H54 (cell line): ENCODE results near the gene FAM3B.

Experiments
- DNase-seq: peaks from one replicate; pipeline ENCODE4 v3.0.0; 2011; ENCODE audit warnings: low spot score, mixed read lengths; ENCODE audit not compliant: insufficient read length
- FAIRE-seq: peaks from 3 replicates; lab custom pipeline; 2011; peaks lifted over from hg19 to GRCh38; lab: Jason Lieb, UNC
- POLR2A ChIP-seq: IDR thresholded peaks from 2 replicates; pipeline ENCODE4 v1.6.1; 2011; ENCODE audit warnings: low read depth, mild to moderate bottlenecking, low read length

Gene FAM3B

GRCh38 chr21:41316200-41317062 is at the start of gene FAM3B:
Gene FAM3B, plus strand, starts transcription at chr21:41316801. Its CDS starts 79 bp downstream, at chr21:41316880.
- TF ChIP-seq POLR2A: no peak
- DNase-seq (no peak), FAIRE-seq (no peak)

DNA sequence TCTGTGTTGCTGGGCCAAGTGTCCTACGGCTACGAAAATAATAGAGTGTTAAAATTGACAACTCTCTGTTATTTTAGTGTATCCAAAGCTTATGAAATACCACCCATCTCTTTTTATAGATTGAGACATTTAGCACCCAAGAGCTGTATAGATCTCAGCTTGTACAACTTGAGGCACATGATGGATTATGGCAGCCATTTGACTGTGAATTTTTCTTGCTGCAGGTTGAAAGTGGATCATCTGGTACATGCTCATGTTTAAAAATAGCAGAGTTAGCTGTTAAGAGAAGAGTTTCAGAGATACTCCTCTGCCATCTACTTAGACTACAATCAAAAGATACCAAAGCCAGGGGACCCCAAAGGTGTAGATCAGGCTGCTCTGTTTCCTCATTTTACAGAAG is 49.3 kb upstream of the FAM3B start:
- TF ChIP-seq POLR2A: no peak
- DNase-seq: no peak
- no peak for FAIRE-seq

- DNase-seq (no peak), FAIRE-seq (no peak)
- TF ChIP-seq POLR2A: no peak
These were observed 47.1 kb upstream of the FAM3B start for GRCh38 chr21:41269535-41269934.

- FAIRE-seq (no peak), DNase-seq (no peak)
- TF ChIP-seq POLR2A: no peak
These were observed 39.4 kb upstream of the FAM3B start for GRCh38 chr21:41277196-41277595.

GRCh38 chr21:41277846-41278245 is 38.8 kb upstream of the FAM3B start:
- no peak for TF ChIP-seq POLR2A
- no peak for FAIRE-seq

DNA sequence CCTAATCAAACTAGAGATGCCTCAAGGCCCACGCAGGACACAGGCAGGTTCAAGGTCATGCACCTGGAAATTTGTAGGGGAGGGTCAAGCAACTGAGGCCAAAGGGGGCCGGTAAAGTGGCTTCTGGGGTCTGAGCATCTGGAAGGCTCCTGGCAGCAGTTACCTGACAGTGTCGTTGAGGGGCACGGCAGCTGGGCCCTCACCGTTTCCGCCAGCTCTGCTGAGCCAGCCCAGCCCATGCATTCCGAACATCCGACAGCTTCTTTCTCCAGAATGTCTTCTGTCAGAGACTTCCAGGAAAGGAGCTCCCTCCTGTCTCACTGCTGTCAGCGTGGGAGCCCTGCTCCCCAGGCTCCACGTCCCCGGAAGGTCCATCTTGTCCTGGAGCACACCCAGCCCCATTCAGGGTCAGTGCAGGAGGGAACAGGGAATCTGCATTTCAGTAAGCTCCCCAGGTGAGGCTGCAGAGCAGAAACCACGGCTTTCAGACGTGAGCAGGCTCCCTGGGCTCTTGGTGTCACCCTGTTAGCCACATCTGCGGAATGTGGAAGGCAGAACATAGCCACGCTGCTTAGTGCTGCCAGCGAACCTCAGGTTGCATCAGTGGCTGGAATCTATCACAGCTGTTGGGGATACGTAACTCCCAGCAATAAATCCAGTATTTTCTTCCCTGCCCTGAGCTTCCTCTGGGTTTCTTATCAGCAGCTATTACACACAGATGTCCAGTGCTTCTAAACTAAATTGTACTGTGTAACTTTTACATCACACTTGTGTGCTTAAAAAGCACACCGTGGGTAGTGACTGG is 36.3 kb upstream of the FAM3B start:
- DNase-seq: no peak
- FAIRE-seq: no peak
- no peak for TF ChIP-seq POLR2A

More at GRCh38 chr21:41277846-41278245, 38.8 kb upstream of the FAM3B start:
- DNase-seq: no peak

GRCh38 chr21:41282412-41282811 is 34.2 kb upstream of the FAM3B start:
- DNase-seq (no peak), FAIRE-seq (no peak)

GRCh38 chr21:41283211-41283818 is 33.3 kb upstream of the FAM3B start:
- peak; percentile 75 for FAIRE-seq
- DNase-seq: peak; percentile 66
- TF ChIP-seq POLR2A: no peak

More at GRCh38 chr21:41282412-41282811, 34.2 kb upstream of the FAM3B start:
- TF ChIP-seq POLR2A: no peak

GRCh38 chr21:41289431-41289830 is 27.2 kb upstream of the FAM3B start:
- FAIRE-seq: no peak

GRCh38 chr21:41290106-41290799 is 26.3 kb upstream of the FAM3B start:
- TF ChIP-seq POLR2A: no peak
- no peak for DNase-seq
- no peak for FAIRE-seq

More at GRCh38 chr21:41289431-41289830, 27.2 kb upstream of the FAM3B start:
- no peak for DNase-seq
- no peak for TF ChIP-seq POLR2A

DNA sequence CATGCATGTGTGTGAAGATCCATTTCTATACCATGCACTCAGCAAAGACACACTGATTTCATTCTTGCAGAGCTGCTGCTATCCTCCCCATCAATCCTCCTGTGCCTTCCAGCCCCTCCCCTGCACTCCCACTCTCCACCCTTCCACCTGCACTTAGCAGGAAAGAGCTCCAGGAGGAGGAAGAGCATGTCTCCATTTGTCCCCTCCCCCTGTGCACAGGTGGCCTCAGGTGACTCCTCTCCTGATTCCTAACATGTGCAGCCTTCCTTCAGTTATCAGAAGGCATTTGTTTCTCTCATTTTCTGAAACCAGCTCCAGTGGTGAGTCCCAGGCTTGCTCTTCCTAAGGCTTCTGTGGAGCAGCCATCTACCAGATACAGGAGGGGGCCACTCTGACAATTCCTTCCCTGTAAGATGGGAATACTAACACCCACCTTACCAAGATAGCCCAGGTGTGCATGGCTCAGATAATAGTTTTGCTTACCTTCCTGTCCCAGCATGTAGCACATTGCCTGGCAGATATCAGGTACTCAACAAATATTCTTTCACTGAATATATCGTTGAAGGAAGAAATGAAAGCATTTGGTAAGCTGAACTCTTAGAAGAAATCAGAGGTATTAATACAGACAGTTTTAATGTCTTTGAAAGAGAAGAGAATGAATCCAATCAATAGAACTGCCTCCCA is 21.9 kb upstream of the FAM3B start:
- TF ChIP-seq POLR2A: no peak
- DNase-seq (no peak), FAIRE-seq (no peak)

GRCh38 chr21:41295721-41296254 is 20.8 kb upstream of the FAM3B start:
- no peak for FAIRE-seq
- DNase-seq: no peak
- TF ChIP-seq POLR2A: no peak

DNA sequence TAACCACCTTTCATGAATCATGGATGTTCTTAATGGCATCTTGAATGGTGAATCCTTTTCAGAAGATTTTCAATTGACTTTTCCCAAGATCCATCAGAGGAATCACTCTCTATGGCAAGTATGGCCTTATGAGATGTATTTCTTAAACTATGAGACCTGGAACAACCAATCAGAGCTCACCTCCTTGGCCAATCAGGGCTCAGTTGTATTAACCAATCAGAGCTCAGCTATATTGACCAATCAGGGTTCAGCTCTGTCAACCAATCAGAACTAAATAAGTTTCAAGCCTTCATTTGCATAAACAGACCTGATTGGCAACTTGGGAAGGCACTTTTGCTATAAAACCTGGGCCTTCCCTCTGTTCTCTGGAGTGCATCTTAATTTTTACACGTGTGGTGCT is 13.6 kb upstream of the FAM3B start:
- no peak for TF ChIP-seq POLR2A
- no peak for FAIRE-seq
- DNase-seq: no peak
